ENCODE data around the gene MBD2.

DNA sequence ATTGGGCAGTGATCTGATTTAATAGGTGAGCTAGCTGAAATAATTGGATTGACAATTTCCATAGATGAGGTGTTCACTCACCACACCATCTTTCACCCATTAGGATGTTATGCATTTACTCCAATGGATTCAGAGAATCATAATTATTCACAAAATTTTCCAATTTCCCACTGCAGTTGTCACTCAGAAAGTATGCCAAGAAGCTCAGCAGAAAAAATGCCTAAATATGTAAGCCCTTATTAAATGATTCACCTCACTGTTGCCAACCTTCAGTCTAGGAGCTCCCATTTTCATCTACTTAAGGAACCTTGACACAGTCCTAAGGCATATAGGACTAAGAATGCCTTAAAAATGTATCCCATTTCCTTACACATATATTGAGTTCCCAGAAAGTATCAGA lies 94.3 kb downstream of the MBD2 start:
- TF ChIP-seq, protein P1, sequence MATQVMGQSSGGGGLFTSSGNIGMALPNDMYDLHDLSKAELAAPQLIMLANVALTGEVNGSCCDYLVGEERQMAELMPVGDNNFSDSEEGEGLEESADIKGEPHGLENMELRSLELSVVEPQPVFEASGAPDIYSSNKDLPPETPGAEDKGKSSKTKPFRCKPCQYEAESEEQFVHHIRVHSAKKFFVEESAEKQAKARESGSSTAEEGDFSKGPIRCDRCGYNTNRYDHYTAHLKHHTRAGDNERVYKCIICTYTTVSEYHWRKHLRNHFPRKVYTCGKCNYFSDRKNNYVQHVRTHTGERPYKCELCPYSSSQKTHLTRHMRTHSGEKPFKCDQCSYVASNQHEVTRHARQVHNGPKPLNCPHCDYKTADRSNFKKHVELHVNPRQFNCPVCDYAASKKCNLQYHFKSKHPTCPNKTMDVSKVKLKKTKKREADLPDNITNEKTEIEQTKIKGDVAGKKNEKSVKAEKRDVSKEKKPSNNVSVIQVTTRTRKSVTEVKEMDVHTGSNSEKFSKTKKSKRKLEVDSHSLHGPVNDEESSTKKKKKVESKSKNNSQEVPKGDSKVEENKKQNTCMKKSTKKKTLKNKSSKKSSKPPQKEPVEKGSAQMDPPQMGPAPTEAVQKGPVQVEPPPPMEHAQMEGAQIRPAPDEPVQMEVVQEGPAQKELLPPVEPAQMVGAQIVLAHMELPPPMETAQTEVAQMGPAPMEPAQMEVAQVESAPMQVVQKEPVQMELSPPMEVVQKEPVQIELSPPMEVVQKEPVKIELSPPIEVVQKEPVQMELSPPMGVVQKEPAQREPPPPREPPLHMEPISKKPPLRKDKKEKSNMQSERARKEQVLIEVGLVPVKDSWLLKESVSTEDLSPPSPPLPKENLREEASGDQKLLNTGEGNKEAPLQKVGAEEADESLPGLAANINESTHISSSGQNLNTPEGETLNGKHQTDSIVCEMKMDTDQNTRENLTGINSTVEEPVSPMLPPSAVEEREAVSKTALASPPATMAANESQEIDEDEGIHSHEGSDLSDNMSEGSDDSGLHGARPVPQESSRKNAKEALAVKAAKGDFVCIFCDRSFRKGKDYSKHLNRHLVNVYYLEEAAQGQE (IDR thresholded peaks at IDR 0.05; ENCODE audit: insufficient read depth in 1 of 2, low read depth in 2 of 2, low read length in 1 of 2), result no peak
- TF ChIP-seq CTCF (IDR thresholded peaks at IDR 0.05), result no peak
